ENCODE results near the gene DMRT1. TPM values are rescaled to one million over a fixed set of nuclear protein-coding genes. Genes with fewer than 3 reads are reported as not detected.

DMRT1 gene
- total RNA-seq, 1 donor from 2014 or later: 0.09 TPM

DNA sequence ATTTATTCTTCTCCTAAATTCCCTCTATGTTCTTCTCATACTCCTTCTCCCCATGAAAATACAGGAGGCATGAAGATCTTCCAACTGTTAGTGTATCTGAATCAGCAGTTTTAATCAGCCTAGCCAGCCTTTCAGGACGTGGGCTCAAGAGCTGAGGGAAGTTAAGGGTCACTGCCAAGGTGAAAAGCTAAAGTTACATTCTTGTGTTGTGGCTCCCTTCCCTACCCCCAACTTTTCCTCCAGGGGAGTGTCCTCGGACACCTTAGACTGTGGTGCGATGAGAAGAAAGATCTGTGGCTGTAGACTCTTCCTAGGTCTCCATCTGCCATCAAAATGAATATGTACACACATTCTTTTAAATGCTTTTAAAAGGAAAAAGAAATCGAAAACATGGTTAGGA lies 139.1 kb downstream of the DMRT1 start:
- Histone ChIP-seq H3K9me3 (ENCODE audit: low read depth) (no peaks in the 10 kb centered on the region), H2AFZ (replicated peaks) (no peak overlapping the region), H3K9ac (no peak overlapping the region), H3K4me1 (peaks cover 4% of the 10 kb centered on the region), H3K27ac (no peak overlapping the region), H3K27me3 (peaks cover 100% of the 10 kb centered on the region), H3K4me2 (no peak overlapping the region), H3K36me3 (no peaks in the 10 kb centered on the region), H3K4me3 (no peak overlapping the region), H4K20me1 (ENCODE audit: low read depth) (peaks cover 31% of the 10 kb centered on the region), H3F3A (ENCODE audit: low read depth) (peaks cover 12% of the 10 kb centered on the region), H3K79me2 (ENCODE audit: low read depth) (no peaks in the 10 kb centered on the region)
- no peak for DNase-seq (ENCODE audit: low spot score)
- Mint-ChIP-seq H3K4me1 (peaks cover 15% of the 10 kb centered on the region), H3K4me3 (peak overlapping the region; percentile 2), H3K36me3 (peaks cover 2% of the 10 kb centered on the region), H3K9me3 (no peaks in the 10 kb centered on the region), H3K27me3 (ENCODE audit: insufficient read depth, low read depth) (peaks cover 69% of the 10 kb centered on the region), H3K27ac (no peak overlapping the region)
- TF ChIP-seq EZH2phosphoT487 (IDR thresholded peaks at IDR 0.05): no peak

DNA sequence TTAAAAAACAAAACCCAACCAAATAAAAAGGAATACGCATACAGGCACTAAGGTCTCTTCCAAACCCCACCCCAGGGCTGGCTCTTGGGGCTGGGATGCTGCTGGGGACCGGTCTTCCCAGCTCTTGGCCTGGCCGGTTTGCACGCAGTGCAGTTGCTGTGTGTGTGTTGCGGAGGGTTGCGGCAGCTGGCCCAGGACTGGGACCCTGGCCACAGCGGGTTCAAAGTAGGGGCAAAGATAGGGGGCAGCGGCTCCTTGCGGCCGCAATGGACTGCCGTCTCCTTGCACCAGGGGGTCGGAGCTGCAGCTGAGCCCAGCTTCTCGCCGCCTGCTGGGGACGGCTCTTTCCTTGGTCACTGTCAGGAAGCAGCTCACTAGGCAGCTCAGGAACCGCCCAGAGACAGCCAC lies 140.0 kb downstream of the DMRT1 start:
- TF ChIP-seq EZH2 (IDR thresholded peaks at IDR 0.05) (peak; percentile 62), EZH2phosphoT487 (IDR thresholded peaks at IDR 0.05) (no peak), CTCF (IDR thresholded peaks at IDR 0.05) (peak; percentile 50)
- H3K36me3 ChIP-seq: no peaks in the 10 kb centered on the region
- no peaks in the 10 kb centered on the region for H3K4me1 ChIP-seq
- H2AFZ ChIP-seq (replicated peaks): no peak overlapping the region
- peaks cover 5% of the 10 kb centered on the region for H3F3A ChIP-seq (ENCODE audit: low read depth)
- H3K27me3 ChIP-seq: peaks cover 100% of the 10 kb centered on the region
- H3K27ac ChIP-seq: no peak overlapping the region
- H3K9me3 Mint-ChIP-seq: no peaks in the 10 kb centered on the region
- peak; percentile 63 for DNase-seq (ENCODE audit: low spot score)
- H3K4me3 ChIP-seq: no peak overlapping the region
- peaks cover 31% of the 10 kb centered on the region for H4K20me1 ChIP-seq (ENCODE audit: low read depth)
- H3K4me2 ChIP-seq: no peak overlapping the region
- peaks cover 64% of the 10 kb centered on the region for H3K27me3 Mint-ChIP-seq (ENCODE audit: insufficient read depth, low read depth)
- peaks cover 3% of the 10 kb centered on the region for H3K36me3 Mint-ChIP-seq
- H3K27ac Mint-ChIP-seq: no peak overlapping the region
- peaks cover 10% of the 10 kb centered on the region for H3K4me1 Mint-ChIP-seq
- no peak overlapping the region for H3K4me3 Mint-ChIP-seq
- H3K9ac ChIP-seq: no peak overlapping the region
- H3K79me2 ChIP-seq (ENCODE audit: low read depth): no peaks in the 10 kb centered on the region
- no peaks in the 10 kb centered on the region for H3K9me3 ChIP-seq (ENCODE audit: low read depth)

- no peak overlapping the region for H3K4me3 ChIP-seq
- H3K4me2 ChIP-seq: no peak overlapping the region
- H3F3A ChIP-seq (ENCODE audit: low read depth): no peaks in the 10 kb centered on the region
- DNase-seq (ENCODE audit: low spot score): no peak
- no peak overlapping the region for H2AFZ ChIP-seq (replicated peaks)
- H3K27me3 Mint-ChIP-seq (ENCODE audit: insufficient read depth, low read depth): peaks cover 64% of the 10 kb centered on the region
- peaks cover 100% of the 10 kb centered on the region for H3K27me3 ChIP-seq
- peaks cover 31% of the 10 kb centered on the region for H4K20me1 ChIP-seq (ENCODE audit: low read depth)
- no peaks in the 10 kb centered on the region for H3K79me2 ChIP-seq (ENCODE audit: low read depth)
- no peak overlapping the region for H3K27ac Mint-ChIP-seq
- no peaks in the 10 kb centered on the region for H3K4me1 ChIP-seq
- H3K9me3 ChIP-seq (ENCODE audit: low read depth): no peaks in the 10 kb centered on the region
- TF ChIP-seq EZH2phosphoT487 (IDR thresholded peaks at IDR 0.05): no peak
- TF ChIP-seq EZH2 (IDR thresholded peaks at IDR 0.05): no peak
- TF ChIP-seq CTCF (IDR thresholded peaks at IDR 0.05): no peak
- H3K36me3 ChIP-seq: no peaks in the 10 kb centered on the region
- peaks cover 10% of the 10 kb centered on the region for H3K4me1 Mint-ChIP-seq
- no peak overlapping the region for H3K27ac ChIP-seq
- H3K4me3 Mint-ChIP-seq: no peak overlapping the region
- no peak overlapping the region for H3K9ac ChIP-seq
- H3K36me3 Mint-ChIP-seq: peaks cover 3% of the 10 kb centered on the region
- H3K9me3 Mint-ChIP-seq: no peaks in the 10 kb centered on the region
These were observed 141.1 kb downstream of the DMRT1 start for GRCh38 chr9:982394-983230.

GRCh38 chr9:994005-994404 lies 152.5 kb downstream of the DMRT1 start:
- Mint-ChIP-seq H3K36me3 (peaks cover 6% of the 10 kb centered on the region), H3K9me3 (peaks cover 8% of the 10 kb centered on the region), H3K4me1 (no peaks in the 10 kb centered on the region), H3K4me3 (no peak overlapping the region), H3K27ac (no peak overlapping the region), H3K27me3 (ENCODE audit: insufficient read depth, low read depth) (peaks cover 12% of the 10 kb centered on the region)
- Histone ChIP-seq H3K27me3 (peaks cover 43% of the 10 kb centered on the region), H3K4me1 (no peaks in the 10 kb centered on the region), H3K4me3 (no peak overlapping the region), H3K36me3 (no peaks in the 10 kb centered on the region), H3K4me2 (no peak overlapping the region), H3K27ac (no peak overlapping the region), H2AFZ (replicated peaks) (no peak overlapping the region), H3K9ac (no peak overlapping the region), H3F3A (ENCODE audit: low read depth) (peaks cover 3% of the 10 kb centered on the region), H3K9me3 (ENCODE audit: low read depth) (no peaks in the 10 kb centered on the region), H4K20me1 (ENCODE audit: low read depth) (no peaks in the 10 kb centered on the region), H3K79me2 (ENCODE audit: low read depth) (no peaks in the 10 kb centered on the region)
- TF ChIP-seq EZH2 (IDR thresholded peaks at IDR 0.05): no peak
- no peak for TF ChIP-seq CTCF (IDR thresholded peaks at IDR 0.05)
- TF ChIP-seq EZH2phosphoT487 (IDR thresholded peaks at IDR 0.05): no peak
- no peak for DNase-seq (ENCODE audit: low spot score)

Measured in neural progenitor cell (in vitro differentiated cells).